ENCODE data around the gene CAPZB.
"Not testable (repeated sequence)": the region's sequence is repeated elsewhere in the genome, so short reads cannot be mapped to it uniquely, and the experiment has no call there.

CAPZB gene

DNA sequence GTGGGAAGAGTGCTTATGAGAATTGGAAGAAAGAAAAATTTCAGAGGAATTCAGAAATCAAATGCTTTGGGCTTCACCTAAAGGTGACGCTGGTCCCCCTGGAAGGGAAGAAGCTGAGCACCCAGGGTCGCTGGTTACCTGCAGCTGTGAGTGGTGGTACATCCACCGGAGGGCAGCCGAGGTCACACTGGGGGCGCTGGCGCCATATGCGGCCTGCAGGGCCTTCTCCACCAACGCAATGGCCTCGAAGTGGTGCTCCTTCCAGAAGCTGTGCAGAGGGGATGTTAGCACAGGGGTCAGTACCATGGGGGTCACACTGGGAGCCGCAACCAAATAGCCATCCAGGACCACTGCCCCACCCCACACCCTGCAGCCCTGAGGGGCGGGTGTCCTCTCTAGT, 179.5 kb downstream of the CAPZB start:
- no peak for DNase-seq

- DNase-seq = not testable (repeated sequence)
Observed at GRCh38 chr1:19304081-19304480, 181.3 kb downstream of the CAPZB start.

- no peak for DNase-seq
Observed at GRCh38 chr1:19300211-19300610, 185.1 kb downstream of the CAPZB start.

DNA sequence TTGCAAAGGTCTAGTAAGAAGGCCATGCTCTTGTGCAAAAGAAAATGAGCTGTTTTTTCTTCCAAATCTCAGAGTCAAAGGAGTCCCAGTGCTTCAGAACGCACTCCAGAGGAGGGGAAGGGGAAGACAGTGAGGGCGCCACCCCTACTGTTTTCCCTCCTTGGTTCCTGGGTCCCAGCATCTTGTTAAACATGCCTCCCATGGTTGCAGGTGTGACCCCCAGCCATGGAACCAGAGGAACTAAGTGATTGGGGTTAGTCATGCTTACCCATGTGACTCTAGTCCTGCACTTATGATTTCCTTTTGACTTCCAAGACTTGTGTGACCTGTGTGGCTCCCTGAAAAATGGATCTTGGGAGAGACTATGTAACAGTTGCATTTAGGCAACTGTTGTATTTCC, 190.7 kb downstream of the CAPZB start:
- no peak for DNase-seq

- DNase-seq = no peak
Observed at GRCh38 chr1:19289244-19289643, 196.1 kb downstream of the CAPZB start.
